Measurements from ENCODE around the gene IGLON5.

The IGLON5 gene

DNA sequence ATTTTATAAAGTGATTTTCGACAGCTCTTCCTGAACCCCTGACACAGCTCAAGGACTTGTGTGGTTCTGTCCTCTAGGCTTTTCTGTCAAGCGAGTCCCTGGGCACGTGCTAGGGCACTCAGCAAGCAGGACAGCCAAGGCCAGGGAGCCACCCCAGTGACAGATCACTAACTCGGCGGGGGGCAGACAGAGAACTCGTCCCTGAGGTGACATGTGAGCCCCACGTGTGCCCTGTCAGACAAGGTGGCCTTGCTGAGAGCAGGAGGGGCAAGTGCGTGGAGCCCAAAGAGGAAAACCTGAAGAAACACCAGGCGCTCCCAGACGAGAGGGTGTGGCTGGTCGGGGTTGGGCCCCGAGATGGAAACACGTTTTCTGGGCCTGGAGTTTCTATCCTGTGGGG, 49.8 kb downstream of the IGLON5 start:
- no peak overlapping the region for H3K4me3 ChIP-seq (ENCODE audit: low read depth, low read length)
- DNase-seq (ENCODE audit: low read depth): no peak
- TF ChIP-seq, protein P1, sequence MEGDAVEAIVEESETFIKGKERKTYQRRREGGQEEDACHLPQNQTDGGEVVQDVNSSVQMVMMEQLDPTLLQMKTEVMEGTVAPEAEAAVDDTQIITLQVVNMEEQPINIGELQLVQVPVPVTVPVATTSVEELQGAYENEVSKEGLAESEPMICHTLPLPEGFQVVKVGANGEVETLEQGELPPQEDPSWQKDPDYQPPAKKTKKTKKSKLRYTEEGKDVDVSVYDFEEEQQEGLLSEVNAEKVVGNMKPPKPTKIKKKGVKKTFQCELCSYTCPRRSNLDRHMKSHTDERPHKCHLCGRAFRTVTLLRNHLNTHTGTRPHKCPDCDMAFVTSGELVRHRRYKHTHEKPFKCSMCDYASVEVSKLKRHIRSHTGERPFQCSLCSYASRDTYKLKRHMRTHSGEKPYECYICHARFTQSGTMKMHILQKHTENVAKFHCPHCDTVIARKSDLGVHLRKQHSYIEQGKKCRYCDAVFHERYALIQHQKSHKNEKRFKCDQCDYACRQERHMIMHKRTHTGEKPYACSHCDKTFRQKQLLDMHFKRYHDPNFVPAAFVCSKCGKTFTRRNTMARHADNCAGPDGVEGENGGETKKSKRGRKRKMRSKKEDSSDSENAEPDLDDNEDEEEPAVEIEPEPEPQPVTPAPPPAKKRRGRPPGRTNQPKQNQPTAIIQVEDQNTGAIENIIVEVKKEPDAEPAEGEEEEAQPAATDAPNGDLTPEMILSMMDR (conservative IDR thresholded peaks at IDR 0.05; ENCODE audit: low read depth, low read length): no peak

- no peak overlapping the region for H3K4me3 ChIP-seq (ENCODE audit: low read depth, low read length)
- TF ChIP-seq, protein P1 (conservative IDR thresholded peaks at IDR 0.05; ENCODE audit: low read depth, low read length): no peak
- DNase-seq (ENCODE audit: low read depth): peak; percentile 43
Observed at GRCh38 chr19:51364200-51365106, 53.0 kb downstream of the IGLON5 start.

DNA sequence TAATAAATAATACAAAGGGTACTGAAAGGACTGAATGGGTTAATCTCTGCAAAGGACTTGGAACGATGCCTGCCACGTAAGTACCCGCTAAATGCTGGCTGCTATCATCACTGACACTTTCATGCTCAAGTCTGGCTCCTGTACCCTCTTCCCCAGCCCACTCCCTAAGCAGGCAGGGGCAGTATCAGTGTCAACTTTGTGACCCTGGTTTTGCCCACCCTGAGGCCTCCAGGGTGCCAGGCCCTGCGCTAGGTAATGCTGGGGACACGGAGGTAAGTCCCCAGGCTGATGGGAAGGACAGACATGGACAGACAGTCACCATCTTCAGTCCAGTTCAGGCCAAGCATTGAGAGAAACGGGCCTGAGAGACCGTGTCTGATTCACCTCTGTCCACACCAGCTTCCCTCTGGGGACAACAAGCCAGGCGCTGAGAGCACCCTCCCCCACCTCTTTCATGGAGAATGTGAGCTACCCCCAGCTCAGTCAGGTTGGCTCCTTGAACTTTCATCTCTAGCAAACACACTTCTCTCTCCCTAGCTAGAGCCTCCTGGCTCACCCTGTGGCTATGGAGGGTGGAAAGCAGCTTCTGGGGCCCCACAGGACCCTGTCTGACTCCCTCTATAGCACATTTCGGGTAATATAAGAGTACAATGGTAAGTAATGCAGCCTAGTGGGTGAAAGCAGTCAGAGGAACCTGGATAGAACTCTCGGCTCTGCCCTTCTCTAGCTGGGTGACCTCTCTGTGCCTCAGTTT, 53.9 kb downstream of the IGLON5 start:
- TF ChIP-seq, protein P1 (conservative IDR thresholded peaks at IDR 0.05; ENCODE audit: low read depth, low read length): peak; percentile 31
- peak overlapping the region; percentile 94 for H3K4me3 ChIP-seq (ENCODE audit: low read depth, low read length)
- peak; percentile 65 for DNase-seq (ENCODE audit: low read depth)

DNA sequence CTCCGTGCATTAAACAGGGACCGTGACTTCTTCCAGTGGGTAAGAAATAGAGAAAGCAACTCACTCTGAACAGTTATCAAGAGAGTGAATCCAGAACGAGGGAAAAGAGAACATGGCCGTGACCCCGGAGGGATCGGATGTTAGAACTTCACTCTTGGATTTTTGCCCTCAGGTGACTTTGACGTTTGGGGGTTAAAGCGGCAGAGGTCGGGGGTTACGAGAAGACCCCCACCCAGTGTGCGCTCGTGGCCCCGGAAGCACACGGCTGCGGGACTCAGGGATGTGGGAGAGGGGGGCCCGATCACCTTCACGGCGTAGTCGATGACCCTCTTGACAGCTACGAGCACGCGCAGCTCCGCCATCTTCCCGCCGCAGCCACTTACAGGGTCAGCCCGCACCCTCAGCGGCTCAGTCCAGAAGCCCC, 54.5 kb downstream of the IGLON5 start, which contains the start of gene ETFB:
ETFB (minus strand) TSS at position 424 of the 424 bp plus-strand sequence; CDS start at position 362, 62 bp downstream.
- no peak for DNase-seq (ENCODE audit: low read depth)
- H3K4me3 ChIP-seq (ENCODE audit: low read depth, low read length): peak within 1 kb of the TSS; percentile 94
- TF ChIP-seq, protein P1 (conservative IDR thresholded peaks at IDR 0.05; ENCODE audit: low read depth, low read length): no peak

- peak; percentile 99 for DNase-seq (ENCODE audit: low read depth)
- TF ChIP-seq, protein P1 (conservative IDR thresholded peaks at IDR 0.05; ENCODE audit: low read depth, low read length): no peak
- H3K4me3 ChIP-seq (ENCODE audit: low read depth, low read length): peak overlapping the region; percentile 94
Observed at GRCh38 chr19:51366389-51367254, 55.2 kb downstream of the IGLON5 start.

DNA sequence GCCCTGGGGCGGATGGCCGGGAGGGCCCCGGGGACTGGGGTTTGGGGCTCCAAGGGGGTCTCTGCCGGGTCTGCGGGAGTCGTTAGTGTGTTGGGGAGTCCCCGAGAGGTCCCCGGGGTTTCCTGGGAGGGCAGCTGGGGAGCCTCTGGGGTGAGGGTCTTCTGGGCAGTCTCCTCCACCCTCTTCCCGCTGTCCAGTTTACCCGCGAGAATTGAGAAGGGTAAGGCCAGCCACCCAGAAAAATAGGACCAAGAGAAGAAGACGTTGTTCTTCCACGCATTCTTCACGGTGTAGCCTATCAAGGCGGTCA, 55.8 kb downstream of the IGLON5 start:
- peak overlapping the region; percentile 94 for H3K4me3 ChIP-seq (ENCODE audit: low read depth, low read length)
- TF ChIP-seq, protein P1 (conservative IDR thresholded peaks at IDR 0.05; ENCODE audit: low read depth, low read length): no peak
- DNase-seq (ENCODE audit: low read depth): no peak

Measured in choroid plexus epithelial cell (primary cell).